B cell (primary cell): ENCODE data around the gene STRN. TPM values are rescaled to one million over a fixed set of nuclear protein-coding genes. Genes with fewer than 3 reads are reported as not detected.

Experiments used
- ATAC-seq: fragments of 200-7000 bp; cut with Tn5 transposase; one replicate; pipeline ENCODE4 v1.10.0; 2021; ENCODE audit warnings: low read depth, mild to moderate bottlenecking, moderate number of reproducible peaks, moderate library complexity
- CTCF ChIA-PET: fragments of 350-600 bp; sonication (Branson Sonifier 250); formaldehyde crosslinking; loops from one replicate; lab custom pipeline; 2021; ENCODE audit warnings: antibody characterized with exemption, inconsistent platforms; lab: Charles Lee
- POLR2A ChIA-PET: fragments of 350-600 bp; sonication (Branson Sonifier 250); formaldehyde crosslinking; loops from one replicate; lab custom pipeline; 2021; ENCODE audit warnings: antibody characterized with exemption; lab: Charles Lee
- DNase-seq: peaks from one replicate; pipeline ENCODE4 v3.0.0; 2013
- H2AFZ ChIP-seq: 2 replicates; pipeline ENCODE4 v1.6.1; 2012; ENCODE audit warnings: mild to moderate bottlenecking, low read depth, low read length; ENCODE audit not compliant: insufficient read depth, poor library complexity, severe bottlenecking
- H3K27ac ChIP-seq, 2 donors: 1 replicate in 1 of 2; 2 replicates in 1 of 2; pipeline ENCODE4 v1.5.1; 2012 to 2013; ENCODE audit warnings: low read length in 2 of 2, mild to moderate bottlenecking in 2 of 2, moderate library complexity in 1 of 2
- H3K27me3 ChIP-seq, 4 experiments: fragments of 200-600 bp in 1 of 4; sonication (generic) in 1 of 4; replicated peaks in 1 of 4; 1 replicate in 2 of 4; 2 replicates in 2 of 4; pipeline versions ENCODE4 v1.6.1 to v1.7.0; 2013 to 2016; ENCODE audit warnings: low read length in 3 of 4, mild to moderate bottlenecking in 2 of 4, mixed read lengths in 1 of 4, moderate library complexity in 1 of 4; ENCODE audit not compliant: insufficient read depth in 4 of 4, control insufficient read depth in 3 of 4; ENCODE audit errors: control extremely low read depth in 1 of 4
- H3K36me3 ChIP-seq, 2 experiments: replicated peaks in 1 of 2; 1 replicate in 1 of 2; 2 replicates in 1 of 2; pipeline versions ENCODE4 v1.6.1 to v1.7.1; 2013; ENCODE audit warnings: low read length in 1 of 2; ENCODE audit not compliant: insufficient read depth in 2 of 2, control insufficient read depth in 1 of 2; ENCODE audit errors: control extremely low read depth in 1 of 2, extremely low read depth in 1 of 2
- H3K4me1 ChIP-seq, 2 donors: fragments of 200-600 bp in 1 of 2; sonication (generic) in 1 of 2; 1 replicate in 1 of 2; 2 replicates in 1 of 2; pipeline versions ENCODE4 v1.5.1 to v1.6.1; 2013 to 2017; ENCODE audit warnings: low read length in 2 of 2; ENCODE audit not compliant: control insufficient read depth in 2 of 2, insufficient read depth in 2 of 2
- H3K4me2 ChIP-seq: replicated peaks from 2 replicates; pipeline ENCODE3; 2012; ENCODE audit warnings: mild to moderate bottlenecking, low read depth, low read length; ENCODE audit not compliant: poor library complexity, severe bottlenecking
- H3K4me3 ChIP-seq, 5 experiments: fragments of 200-600 bp in 1 of 5; sonication (generic) in 1 of 5; 1 replicate in 3 of 5; 2 replicates in 2 of 5; pipeline versions ENCODE4 v1.5.1 to v1.7.0; 2011 to 2016; ENCODE audit warnings: low read length in 4 of 5, mild to moderate bottlenecking in 4 of 5, low read depth in 2 of 5, control low read depth in 1 of 5, moderate library complexity in 1 of 5; ENCODE audit not compliant: insufficient read depth in 1 of 5; ENCODE audit errors: control extremely low read depth in 1 of 5, extremely low read depth in 1 of 5
- H3K79me2 ChIP-seq: fragments of 200-600 bp; sonication (generic); one replicate; pipeline ENCODE4 v1.6.0; 2016; ENCODE audit warnings: low read length; ENCODE audit not compliant: control insufficient read depth, insufficient read depth
- H3K9ac ChIP-seq: fragments of 200-600 bp; sonication (generic); 2 replicates; pipeline ENCODE4 v1.6.1; 2017; ENCODE audit warnings: mild to moderate bottlenecking, low read length, moderate library complexity
- H3K9me3 ChIP-seq, 3 donors: one replicate each; pipeline versions ENCODE4 v1.6.1 to v1.7.1; 2013; ENCODE audit warnings: low read length in 2 of 3; ENCODE audit not compliant: control insufficient read depth in 2 of 3, insufficient read depth in 1 of 3; ENCODE audit errors: control extremely low read depth in 1 of 3
- H4K20me1 ChIP-seq: 2 replicates; pipeline ENCODE4 v1.6.0; 2012; ENCODE audit warnings: mild to moderate bottlenecking, low read length; ENCODE audit not compliant: insufficient read depth, control insufficient read depth, poor library complexity, severe bottlenecking
- H3K27ac Mint-ChIP-seq: one replicate; pipeline ENCODE4 v1.8.0; 2021; ENCODE audit warnings: mixed read lengths
- H3K27me3 Mint-ChIP-seq: one replicate; pipeline ENCODE4 v1.8.0; 2021; ENCODE audit warnings: mixed read lengths
- H3K4me1 Mint-ChIP-seq: one replicate; pipeline ENCODE4 v1.8.0; 2021; ENCODE audit warnings: mixed read lengths
- H3K4me3 Mint-ChIP-seq: one replicate; pipeline ENCODE4 v1.8.0; 2021; ENCODE audit warnings: mixed read lengths
- H3K9me3 Mint-ChIP-seq: one replicate; pipeline ENCODE4 v1.8.0; 2022; ENCODE audit warnings: mixed read lengths; ENCODE audit not compliant: insufficient read depth
- CTCF ChIP-seq: fragments of 200-600 bp; IDR thresholded peaks from one replicate; pipeline ENCODE4 v1.8.0; 2022; ENCODE audit warnings: antibody characterized with exemption, mild to moderate bottlenecking
- EZH2 ChIP-seq: IDR thresholded peaks from 2 replicates; pipeline ENCODE4 v1.6.1; 2012; ENCODE audit warnings: borderline replicate concordance, low read depth, mild to moderate bottlenecking, moderate library complexity, low read length; ENCODE audit not compliant: insufficient read depth, poor library complexity, severe bottlenecking
- WGBS: methylation state at CpG from one replicate; pipeline ENCODE4 v1.1.5; 2013; ENCODE audit warnings: missing lambda C conversion rate; ENCODE audit not compliant: insufficient coverage; 5-methylcytosine and 5-hydroxymethylcytosine counted together
- intact Hi-C: fragments of 100-400 bp; cut with micrococcal nuclease; formaldehyde crosslinking; loops from one replicate; pipeline ENCODE4 v1.10.0; 2022
- polyA plus RNA-seq: library from polyadenylated mRNA; depleted of rRNA; stranded (reverse); fragments of >200 nt; gene quantifications from 2 replicates; pipeline ENCODE4 v1.2.3, GENCODE V29; 2012
- total RNA-seq, 2 donors: library from RNA; stranded (reverse); fragments of 120-200 nt in 1 of 2; gene quantifications; 1 replicate in 1 of 2; 2 replicates in 1 of 2; pipeline versions ENCODE4 v1.2.3 to v1.2.4, GENCODE V29; 2013 to 2022

Gene STRN
- total and polyA plus RNA-seq, 2 donors (not counting 1 experiment from before 2014, with no cell fraction given), result 5.8 to 38.6 TPM

- Mint-ChIP-seq H3K4me3 (no peak overlapping the region), H3K27ac (no peak overlapping the region), H3K4me1 (no peaks in the 10 kb centered on the region), H3K27me3 (no peaks in the 10 kb centered on the region), H3K9me3 (no peaks in the 10 kb centered on the region)
- Histone ChIP-seq H3K9ac (no peak overlapping the region), H3K4me1 (no peaks in the 10 kb centered on the region), H3K36me3 (peaks cover 13 to 56% of the 10 kb centered on the region in 2 experiments), H3K79me2 (no peaks in the 10 kb centered on the region), H2AFZ (no peak overlapping the region), H4K20me1 (no peaks in the 10 kb centered on the region), H3K27ac (no peak overlapping the region), H3K27me3 (no peaks in the 10 kb centered on the region), H3K4me3 (no peak overlapping the region), H3K4me2 (no peak overlapping the region), H3K9me3 (no peaks in the 10 kb centered on the region)
- ChIA-PET CTCF (no interaction called here), POLR2A (no interaction called here)
- WGBS, result no CpG with 5 or more reads among the region's 2 CpGs
- DNase-seq, result no peak
- intact Hi-C loops, result no loop called here
- no peak for TF ChIP-seq EZH2
- ATAC-seq, result no peak
Observed at GRCh38 chr2:36854241-36854640, 112.1 kb downstream of the STRN start.

- TF ChIP-seq EZH2, result no peak
- TF ChIP-seq CTCF, result no peak
- 100% methylated on average over 3 of the region's 8 CpGs for WGBS
- ATAC-seq (no peak), DNase-seq (no peak)
- no peaks in the 10 kb centered on the region for H3K4me1 ChIP-seq
- no peak overlapping the region for H3K4me3 ChIP-seq
- no peak overlapping the region for H2AFZ ChIP-seq
- ChIA-PET CTCF (interaction anchor here (0.6 kb wide), 1 partner anchor 13 kb away, joined by 3 read pairs; no protein-coding TSS in a partner anchor), POLR2A (no interaction called here)
- Mint-ChIP-seq H3K27ac (no peak overlapping the region), H3K27me3 (no peaks in the 10 kb centered on the region), H3K4me3 (no peak overlapping the region), H3K9me3 (no peaks in the 10 kb centered on the region), H3K4me1 (no peaks in the 10 kb centered on the region)
- intact Hi-C loops, result no loop called here
- H3K27me3 ChIP-seq, result no peaks in the 10 kb centered on the region
- no peaks in the 10 kb centered on the region for H3K79me2 ChIP-seq
- H3K36me3 ChIP-seq, result peaks cover 16 to 43% of the 10 kb centered on the region in 2 experiments
- H3K9ac ChIP-seq, result no peak overlapping the region
- no peaks in the 10 kb centered on the region for H3K9me3 ChIP-seq
- H4K20me1 ChIP-seq, result no peaks in the 10 kb centered on the region
- H3K27ac ChIP-seq, result no peak overlapping the region
- H3K4me2 ChIP-seq, result no peak overlapping the region
Observed at GRCh38 chr2:36849265-36849664, 117.1 kb downstream of the STRN start.
